ENCODE data around the gene KRTDAP.
A peak's percentile ranks its signal among the peaks of the same experiment; 100 is the strongest.

KRTDAP gene, protein sequence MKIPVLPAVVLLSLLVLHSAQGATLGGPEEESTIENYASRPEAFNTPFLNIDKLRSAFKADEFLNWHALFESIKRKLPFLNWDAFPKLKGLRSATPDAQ

GRCh38 chr19:35490364-35490763 is at the start of gene KRTDAP:
KRTDAP (minus strand) TSS chr19:35490464; CDS start chr19:35490442, 22 bp downstream.
- DNase-seq: no peak

DNA sequence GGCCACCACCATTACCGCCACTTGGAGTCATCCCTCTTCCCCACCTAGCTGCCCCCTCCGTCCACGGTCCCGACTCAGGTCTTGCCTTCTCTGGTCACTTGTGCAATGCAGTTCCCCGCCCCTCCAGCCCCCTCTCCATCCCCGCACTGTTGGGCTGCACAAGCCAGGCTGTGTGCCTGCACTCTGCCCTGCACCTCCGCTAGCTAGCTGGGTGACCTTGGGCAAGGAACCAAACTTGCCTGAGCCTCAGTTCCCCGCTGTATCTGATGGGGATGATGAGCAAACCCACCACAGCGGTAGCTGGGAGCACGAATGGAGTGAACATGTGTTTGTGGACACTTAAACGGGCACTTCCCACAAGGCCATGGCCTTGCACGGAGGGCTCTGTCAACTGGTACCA is 49.6 kb upstream of the KRTDAP start:
- no peak for DNase-seq

DNA sequence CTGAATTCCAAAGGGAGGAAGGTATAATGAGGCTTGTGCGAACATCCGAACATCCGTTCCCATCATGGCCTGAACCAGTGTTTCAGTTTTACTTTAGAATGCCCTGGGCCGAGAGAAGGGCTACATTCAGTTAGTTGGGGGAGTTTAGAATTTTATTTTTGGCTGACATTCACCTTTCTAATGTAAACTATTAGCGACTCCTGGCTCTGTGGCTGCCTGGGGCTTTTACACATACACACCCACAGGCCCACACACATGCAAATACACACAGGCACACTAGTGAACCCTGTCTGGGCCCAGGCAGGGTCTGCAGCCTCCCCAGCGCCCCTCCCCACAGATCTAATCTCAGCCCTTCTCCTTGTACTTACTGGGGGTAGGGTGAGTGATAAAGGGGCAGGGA is 49.0 kb upstream of the KRTDAP start:
- DNase-seq: no peak

GRCh38 chr19:35534803-35535480 is 44.7 kb upstream of the KRTDAP start:
- no peak for DNase-seq

DNA sequence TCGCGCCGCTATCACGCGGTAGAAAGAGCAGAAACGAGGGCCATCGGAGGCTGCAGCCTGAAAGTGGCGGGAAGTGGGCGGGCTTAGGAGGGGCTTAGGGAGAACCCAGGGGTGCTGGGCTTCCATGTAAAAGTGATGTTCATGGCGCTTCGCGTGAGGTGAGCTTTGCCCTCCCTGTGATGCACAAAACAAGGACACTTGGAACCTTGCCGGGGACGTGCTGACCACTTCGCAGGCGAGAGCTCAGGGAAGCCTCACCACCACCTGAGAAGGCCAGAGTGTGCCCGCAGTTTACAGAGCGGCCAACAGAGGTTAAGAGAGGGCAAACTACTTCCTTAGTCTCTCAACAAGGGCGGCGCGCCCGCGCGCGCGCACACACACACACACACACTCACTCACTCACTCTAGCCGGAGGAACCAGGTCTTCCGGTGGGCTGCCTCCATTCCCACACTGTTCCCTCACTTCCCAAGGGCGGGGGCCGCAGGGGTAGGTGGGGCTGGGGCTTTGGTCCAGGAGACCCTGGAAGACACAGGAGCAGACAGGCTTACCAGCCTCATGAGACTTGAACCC is 43.6 kb upstream of the KRTDAP start:
- peak in 1 of 2 donors; percentile 29 for DNase-seq

GRCh38 chr19:35533201-35533821 is 43.0 kb upstream of the KRTDAP start, which contains the start of gene GAPDHS:
GAPDHS (plus strand) TSS chr19:35533456; CDS start chr19:35533528, 72 bp downstream.
- DNase-seq: no peak

DNA sequence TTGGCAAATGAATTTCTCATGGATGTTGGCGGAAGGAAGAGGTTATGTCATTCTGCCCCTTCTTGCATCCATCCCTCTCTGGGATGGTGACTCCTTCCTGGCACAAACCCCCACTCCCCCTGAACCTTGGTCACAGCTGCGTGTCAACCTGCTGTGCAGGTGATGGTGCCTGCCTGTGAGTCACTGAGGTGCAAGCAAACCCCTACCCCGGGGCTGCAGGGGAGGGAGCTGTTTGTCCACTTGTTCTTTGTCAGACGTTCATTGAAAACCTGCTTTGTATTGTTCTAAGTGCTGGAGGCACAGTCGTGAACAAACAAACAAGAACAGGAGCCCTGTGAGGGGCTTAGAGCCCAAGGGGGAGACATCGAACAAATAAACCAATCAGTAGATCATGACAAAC is 41.0 kb upstream of the KRTDAP start:
- DNase-seq: no peak

DNA sequence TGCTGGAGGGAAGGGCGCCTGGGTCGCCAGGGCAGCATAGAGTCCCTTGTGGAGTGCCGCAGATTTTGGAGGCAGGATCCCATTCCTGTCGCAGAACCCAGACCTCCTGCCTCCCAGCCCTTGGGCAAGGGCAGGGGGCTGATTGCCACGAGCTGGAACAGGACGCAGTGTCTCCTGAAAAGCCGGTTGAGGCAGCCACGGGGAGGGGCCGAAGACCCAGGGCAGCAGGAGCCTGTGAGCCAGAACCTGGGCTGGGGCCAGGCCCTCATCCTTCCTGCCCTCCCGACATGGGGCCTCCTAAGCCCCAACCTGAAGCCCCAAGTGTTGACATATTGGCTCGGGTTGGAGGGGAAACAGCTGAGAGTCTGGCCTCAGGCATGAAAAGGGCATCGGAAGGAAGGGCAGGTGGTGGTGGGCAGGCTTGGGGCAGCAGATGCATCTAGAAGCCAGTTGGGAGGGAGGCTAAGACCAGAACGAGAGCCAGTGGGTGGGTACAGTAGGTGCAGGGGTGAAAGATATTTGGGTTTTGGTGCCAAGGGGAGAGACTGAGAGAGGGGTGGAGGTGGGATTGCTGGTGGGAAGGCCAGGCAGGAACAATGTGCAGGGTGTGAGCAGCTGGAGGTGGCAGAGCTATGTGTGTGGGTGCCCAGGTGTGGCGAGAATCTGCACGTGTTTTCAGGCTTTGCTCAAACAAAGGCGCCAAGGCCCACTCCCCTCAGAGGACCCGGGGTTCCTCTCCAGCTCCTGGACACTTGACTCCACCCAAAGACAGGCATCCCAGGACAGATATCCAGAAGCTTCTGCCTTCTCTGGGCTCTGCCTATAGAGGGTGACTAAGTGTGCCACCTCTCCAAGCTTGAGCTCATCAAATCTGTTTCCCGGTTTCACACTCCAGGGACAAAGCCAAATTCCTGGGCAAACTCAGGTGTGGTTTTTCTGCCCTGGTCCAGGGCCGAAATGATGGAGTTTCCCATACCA is 39.3 kb upstream of the KRTDAP start:
- DNase-seq: no peak

DNA sequence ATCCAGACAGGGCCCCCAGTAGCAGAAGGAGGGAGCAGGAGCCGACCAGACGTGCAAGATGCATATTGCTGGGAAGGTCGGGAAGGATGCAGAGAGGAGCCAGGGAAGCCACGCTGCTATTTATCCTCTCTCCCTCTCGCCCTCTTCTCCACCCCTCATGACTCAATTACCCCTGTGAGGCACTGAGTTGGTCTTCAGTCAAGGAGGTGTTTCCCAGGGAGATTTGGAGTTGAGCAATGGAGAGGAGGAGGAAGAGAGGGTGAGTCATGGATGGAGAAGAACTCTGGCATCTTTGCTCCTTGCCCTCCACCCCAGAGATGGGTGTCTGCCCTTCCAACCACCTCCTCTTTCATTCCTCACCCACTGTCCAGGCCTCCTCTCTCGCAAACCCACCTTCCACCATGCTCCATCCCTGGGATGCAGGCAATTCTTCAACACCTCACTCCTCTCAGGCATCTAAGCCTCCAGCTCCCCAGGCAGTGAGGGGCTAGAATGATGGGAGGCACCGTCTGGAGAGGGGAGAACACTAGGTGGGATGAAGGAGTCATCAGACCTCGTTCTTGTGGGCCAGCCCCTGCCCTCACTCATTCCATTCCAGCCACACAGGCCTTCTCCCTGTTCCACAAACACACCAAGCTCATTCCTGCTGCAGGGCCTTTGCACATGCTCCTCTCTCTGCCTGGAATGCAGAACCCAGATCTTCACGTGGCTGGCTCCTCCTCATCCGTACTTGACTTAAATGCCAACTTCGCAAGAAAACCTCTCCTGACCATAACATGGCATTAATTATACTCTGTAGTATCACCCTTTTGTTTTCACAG is 38.2 kb upstream of the KRTDAP start, which contains the start of gene SBSN:
Gene SBSN, minus strand, starts transcription at position 94 of the 821 bp plus-strand sequence. Its CDS starts 30 bp downstream, at position 64.
- no peak for DNase-seq

DNA sequence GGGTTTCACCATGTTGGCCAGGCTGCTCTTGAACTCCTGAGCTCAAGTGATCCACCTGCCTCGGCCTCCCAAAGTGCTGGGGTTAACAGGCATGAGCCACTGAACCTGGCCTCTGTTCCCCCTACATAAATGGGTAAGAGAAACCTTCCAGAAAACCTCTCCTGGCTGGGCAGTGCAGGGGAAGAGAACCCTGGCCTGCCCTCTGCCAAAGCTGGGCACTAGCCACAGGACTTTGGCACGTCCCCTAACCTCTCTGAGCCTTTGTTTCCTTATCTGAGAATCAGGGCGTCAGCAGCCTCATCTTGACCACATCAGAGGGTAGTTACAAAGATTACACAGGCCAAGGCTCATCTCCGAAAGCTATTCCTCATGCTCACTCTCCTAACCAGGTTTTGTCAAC is 35.6 kb upstream of the KRTDAP start:
- no peak for DNase-seq

DNA sequence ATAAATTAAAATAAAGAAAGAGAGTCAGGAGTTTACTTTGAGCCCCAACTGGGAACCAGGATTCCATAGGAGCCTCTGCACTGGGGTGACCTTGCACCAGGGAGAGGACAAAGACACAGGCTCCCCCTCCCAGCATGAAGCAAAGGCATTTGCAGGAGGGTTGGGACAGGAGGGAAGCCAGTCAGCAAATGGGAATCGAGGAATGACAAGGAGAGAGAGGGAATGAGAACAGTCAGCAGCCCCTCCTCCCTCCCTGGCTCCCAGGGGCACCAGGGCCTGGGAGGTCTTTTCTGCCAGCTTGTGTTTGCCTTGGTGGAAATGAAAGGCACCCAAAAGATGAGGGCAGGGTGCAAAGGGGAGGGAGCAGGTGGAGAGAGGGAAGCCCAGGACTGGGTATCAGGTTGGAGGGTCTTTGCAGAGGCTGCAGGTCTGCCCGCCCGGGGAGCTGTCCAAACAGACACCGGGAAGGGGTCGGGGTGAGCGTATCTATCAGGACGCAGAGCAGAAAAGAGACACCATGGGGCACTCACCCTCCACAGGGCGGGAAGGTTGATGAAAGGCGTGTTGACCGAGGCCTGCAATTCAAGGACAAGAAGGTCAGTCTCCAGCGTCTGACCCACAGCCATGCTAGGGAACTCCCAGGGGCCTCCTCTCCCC is 34.0 kb upstream of the KRTDAP start:
- no peak for DNase-seq

- no peak for DNase-seq
Observed at GRCh38 chr19:35522745-35523327, 32.6 kb upstream of the KRTDAP start.

- DNase-seq: no peak
Observed at GRCh38 chr19:35521124-35521743, 31.0 kb upstream of the KRTDAP start.

DNA sequence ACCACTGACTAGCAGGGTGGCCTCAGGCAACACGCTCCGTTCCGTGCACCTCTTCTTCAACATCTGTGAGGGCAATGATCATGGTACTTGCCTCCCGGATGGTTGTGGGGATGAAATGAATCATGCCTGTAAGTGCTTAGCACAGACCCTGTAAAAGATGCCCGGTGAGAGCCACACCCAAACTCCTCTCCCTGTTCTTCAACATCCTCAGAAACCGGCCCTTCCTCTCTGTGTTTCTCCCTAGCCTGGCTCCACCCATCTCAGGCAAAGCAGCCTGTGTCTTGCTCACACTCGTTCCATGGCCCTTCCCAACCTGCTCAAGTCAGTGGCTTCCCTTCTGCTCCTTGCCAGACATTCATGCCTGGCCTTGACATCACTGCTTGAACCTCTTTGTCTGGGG is 29.0 kb upstream of the KRTDAP start:
- no peak for DNase-seq

DNA sequence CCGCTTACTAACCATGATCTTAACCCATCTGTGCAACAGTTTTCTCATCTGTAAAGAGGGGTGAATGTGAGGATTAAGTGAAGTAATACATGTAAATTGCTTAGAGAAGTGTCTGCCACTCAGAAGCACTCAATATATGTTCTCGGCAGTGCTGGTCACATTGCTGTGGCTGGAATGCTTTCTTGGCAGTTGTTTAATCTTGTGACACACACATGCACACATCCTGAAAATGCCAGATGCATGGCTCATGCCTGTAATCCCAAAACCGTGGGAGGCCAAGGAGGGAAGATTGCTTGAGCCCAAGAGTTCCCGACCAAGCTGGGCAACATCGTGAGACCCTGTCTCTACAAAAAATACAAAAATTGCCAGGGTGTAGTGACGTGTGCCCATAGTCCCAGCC is 28.0 kb upstream of the KRTDAP start:
- DNase-seq: no peak

DNA sequence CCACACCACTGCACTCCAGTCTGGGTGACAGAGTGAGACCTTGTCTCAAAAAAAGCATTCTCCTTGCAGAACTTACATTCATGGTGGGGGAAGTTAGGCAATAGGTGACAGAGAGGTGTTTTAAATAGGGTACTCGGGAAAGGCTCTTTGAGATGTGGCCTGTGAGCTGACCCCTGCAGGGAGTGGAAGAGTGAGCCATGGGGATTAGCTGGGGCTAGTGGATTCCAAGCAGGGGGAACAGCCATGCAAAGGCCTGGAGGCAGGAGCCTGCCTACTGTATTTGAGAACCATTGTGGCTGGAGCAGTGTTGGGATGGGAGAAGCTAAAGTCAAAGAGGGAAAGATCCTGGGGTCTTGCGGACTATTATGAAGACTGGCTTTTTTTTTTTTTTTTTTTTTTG is 27.1 kb upstream of the KRTDAP start:
- DNase-seq: no peak

- no peak for DNase-seq
Observed at GRCh38 chr19:35516310-35516709, 26.0 kb upstream of the KRTDAP start.

GRCh38 chr19:35514282-35514809 is 24.1 kb upstream of the KRTDAP start:
- DNase-seq: no peak

DNA sequence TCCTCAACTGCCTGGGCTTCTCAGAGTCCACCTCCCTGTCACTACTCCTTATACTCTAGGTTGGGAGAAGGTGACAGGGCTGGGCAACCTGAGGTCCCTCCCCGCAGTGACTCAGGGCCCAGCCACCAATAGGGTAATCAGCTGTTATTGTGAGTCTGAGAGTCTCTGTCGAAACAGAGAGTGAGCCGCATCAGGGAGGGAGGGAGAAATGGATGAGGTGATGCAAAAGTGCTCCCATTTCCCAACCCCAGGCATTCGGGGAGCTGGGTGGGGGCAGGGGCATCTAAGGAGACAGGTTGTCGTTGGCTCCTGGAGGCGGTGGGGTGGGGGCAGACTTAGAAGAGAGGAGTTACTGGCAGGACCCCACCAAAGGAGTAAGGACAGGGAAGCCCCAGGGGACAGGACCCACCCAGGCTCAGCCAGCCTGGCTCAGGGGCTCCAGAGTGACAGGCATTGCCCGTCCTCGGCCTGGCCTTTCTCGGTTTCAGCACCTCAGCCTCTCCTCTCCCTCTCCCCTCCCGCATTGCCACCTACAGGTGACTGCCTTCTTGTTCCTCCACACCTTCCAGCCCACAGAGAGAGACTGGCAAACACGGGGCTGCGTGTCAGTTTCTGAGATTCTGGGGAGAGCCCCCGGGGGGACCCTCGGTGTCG is 23.5 kb upstream of the KRTDAP start, which contains the start of gene DMKN:
Gene DMKN, minus strand, starts transcription at position 22 of the 654 bp plus-strand sequence. CDS start 174 bp downstream, outside the sequence.
- no peak for DNase-seq
